Stimulated activated CD8-positive, alpha-beta memory T cell treated with anti-CD3 and anti-CD28 coated beads, Interleukin-2, amount 100 ng/mL, for 48 hours (primary cell): ENCODE data around the gene IDH3B.
A peak's percentile ranks its signal among the peaks of the same experiment; 100 is the strongest.

ENCODE experiments used
- DNase-seq, 2 donors: peaks; one replicate each; pipeline ENCODE4 v3.0.0-alpha.2; 2020; ENCODE audit warnings: low read depth in 2 of 2

Gene IDH3B

GRCh38 chr20:2657241-2657640, 6.8 kb downstream of the IDH3B start:
- no peak for DNase-seq

DNA sequence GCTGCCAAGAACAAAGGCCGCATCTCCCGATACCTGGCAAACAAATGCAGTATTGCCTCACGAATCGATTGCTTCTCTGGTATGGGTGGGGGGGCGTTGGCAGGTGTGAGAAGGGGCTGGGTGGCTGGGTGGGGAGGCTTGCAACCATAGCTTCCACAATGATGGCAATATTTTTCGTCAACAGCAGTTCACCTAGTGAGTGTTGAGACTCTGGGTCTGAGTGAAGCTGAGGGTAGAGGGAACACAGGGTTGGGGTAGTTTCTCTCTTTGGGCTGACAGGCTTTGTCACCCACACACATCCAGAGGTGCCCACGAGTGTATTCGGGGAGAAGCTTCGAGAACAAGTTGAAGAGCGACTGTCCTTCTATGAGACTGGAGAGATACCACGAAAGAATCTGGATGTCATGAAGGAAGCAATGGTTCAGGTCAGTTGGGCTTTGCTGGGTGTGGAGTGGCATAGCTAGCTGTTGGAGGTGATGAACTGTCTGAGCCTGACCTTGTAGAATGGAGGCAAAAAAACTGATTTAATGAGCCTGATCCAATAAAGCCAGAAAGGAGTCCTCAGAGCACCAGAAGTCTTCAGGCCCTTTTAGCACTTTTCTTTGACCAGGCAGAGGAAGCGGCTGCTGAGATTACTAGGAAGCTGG, 7.4 kb downstream of the IDH3B start:
- no peak for DNase-seq

- DNase-seq, result no peak
Measured at GRCh38 chr20:2655331-2656116, 8.5 kb downstream of the IDH3B start.

DNA sequence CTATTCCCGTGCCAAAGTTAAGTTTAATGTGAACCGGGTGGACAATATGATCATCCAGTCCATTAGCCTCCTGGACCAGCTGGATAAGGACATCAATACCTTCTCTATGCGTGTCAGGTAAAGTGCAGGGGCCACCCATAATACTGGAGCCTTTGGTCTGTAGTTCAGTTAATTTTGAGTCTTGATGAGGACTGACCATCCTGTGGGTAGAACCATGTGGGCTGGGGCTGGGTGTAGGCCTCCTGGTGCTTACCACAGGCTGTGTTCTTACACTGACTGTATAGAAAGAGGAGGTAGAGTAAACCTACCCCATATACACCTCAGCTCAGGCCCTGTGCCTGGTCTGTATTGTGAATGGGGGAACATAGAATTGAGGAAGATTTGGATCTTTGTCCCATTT, 9.2 kb downstream of the IDH3B start:
- no peak for DNase-seq

DNA sequence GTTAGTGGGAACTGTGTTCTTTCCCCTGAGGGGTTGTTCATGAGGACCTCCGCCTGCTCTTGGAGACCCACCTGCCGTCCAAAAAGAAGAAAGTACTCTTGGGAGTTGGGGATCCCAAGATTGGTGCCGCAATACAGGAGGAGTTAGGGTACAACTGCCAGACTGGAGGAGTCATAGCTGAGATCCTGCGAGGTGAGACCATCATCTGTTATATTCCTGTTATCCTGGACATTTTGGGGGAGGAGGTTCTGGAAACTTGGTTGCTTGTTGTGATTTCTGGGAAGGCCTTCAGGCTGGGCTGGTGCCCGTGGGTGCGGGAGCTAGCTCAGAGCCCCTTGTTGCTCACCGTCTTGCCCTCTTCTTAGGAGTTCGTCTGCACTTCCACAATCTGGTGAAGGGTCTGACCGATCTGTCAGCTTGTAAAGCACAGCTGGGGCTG, 9.6 kb downstream of the IDH3B start:
- no peak for DNase-seq

DNA sequence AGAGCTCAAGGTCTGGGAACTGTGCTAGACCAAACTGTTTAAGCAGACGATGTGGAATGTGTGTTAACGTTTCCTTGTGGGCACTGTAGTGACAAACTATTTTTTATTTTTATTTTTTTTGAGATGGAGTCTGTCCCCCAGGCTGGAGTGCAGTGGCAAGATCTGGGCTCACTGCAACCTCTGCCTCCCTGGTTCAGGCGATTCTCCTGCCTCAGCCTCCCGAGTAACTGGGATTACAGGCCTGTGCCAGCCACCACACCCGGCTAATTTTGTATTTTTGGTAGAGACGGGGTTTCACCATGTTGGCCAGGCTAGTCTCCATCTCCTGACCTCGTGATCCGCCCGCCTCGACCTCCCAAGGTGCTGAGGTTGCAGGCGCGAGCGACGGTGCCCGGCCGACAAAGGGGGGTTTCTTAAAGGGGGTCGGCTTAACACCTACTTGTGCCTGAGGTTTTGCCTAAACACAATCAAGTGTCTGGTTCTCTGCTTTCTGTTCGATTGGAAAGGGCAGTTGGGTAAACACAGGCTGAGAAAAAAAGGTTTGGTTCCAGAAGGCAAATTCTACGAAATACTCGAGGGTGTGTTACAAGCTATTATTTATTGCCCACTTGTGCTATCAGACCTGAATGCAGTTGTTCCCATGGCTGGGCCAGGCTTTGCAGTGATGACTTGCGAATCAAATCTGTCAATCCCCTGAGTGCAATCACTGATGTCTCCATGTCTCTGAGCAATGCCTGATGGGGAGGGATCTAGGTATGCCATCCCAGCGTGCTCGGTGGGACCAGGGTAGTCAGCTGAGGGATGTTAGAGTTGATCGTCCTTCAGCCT, 10.2 kb downstream of the IDH3B start:
- DNase-seq, result no peak

DNA sequence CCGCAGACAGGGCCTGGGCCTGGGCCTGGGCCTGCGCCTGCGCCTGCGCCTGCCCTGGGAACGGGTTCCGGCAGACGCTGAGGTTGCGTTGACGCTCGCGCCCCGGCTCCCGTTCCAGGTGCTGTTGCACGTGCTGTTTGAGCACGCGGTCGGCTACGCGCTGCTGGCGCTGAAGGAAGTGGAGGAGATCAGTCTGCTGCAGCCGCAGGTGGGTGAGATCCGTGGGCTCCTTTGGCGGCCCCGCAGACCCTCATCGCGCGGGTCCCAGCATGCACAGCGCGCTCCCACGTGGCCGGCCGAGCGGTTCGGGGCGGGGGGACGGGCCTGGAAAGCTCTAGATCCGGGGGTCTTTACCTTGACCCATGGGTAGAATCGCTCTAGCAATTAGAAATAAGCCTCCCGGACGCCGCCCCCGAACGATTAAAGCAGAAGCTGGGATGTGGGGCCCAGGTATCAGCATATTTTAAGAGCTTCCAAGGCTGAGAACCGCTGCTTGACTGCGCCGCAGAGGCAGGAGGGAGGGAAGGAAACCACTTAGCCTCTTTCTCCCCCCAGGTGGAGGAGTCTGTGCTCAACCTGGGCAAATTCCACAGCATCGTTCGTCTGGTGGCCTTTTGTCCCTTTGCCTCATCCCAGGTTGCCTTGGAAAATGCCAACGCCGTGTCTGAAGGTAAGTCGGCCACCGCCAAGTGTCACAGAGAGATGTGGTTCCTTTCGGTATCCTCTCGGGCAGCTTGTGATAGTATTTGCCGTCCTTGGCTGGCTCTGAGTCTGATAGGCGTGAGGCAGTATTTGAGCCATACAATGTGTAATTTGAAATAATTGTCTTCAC, 11.1 kb downstream of the IDH3B start:
- DNase-seq, result peak in 1 of 2 donors; percentile 30

GRCh38 chr20:2651772-2652723, 12.0 kb downstream of the IDH3B start, which contains the start of gene NOP56:
Gene NOP56, plus strand, starts transcription at chr20:2652632. Its CDS starts 29 bp downstream, at chr20:2652661.
- DNase-seq, result peak; percentile 89 to 94

- no peak for DNase-seq
Measured at GRCh38 chr20:2643708-2644107, 20.3 kb downstream of the IDH3B start.

DNA sequence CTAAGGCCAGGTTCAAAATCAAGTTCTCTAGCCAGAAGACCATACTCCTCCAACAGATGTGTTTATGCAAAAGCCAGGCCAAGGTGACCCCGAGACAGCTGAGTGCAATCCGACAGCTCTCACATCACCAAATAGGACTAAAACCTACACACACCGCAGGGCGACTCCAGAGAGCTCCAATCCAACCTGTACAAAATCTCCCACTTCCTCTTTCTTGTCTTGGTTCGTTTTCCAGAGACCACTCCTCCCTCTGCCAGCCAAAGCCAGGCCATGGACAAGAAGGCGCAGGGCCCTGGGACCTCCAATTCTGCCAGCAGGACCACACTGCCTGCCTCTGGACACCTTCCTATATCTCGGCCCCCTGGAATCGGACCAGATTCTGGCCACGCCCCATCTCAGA, 23.1 kb downstream of the IDH3B start:
- DNase-seq, result no peak

DNA sequence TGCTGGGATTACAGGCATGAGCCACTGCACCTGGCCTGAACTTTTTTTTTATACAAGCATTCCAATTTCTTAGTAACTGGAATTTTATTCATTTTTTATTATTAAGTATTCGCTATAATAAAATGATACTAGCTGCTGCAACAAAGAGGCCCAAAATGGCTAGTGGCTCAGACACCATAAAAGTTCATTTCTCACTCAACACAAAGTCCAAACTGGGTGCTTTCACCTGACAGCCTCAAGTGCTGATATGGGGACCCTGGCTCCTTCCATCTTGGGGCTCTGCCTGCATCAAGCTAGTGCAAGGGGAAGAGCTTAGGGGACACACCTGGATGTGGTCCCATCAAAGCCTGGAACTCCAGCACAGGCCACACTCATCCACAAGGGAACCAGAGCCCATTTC, 23.8 kb downstream of the IDH3B start:
- DNase-seq, result no peak

DNA sequence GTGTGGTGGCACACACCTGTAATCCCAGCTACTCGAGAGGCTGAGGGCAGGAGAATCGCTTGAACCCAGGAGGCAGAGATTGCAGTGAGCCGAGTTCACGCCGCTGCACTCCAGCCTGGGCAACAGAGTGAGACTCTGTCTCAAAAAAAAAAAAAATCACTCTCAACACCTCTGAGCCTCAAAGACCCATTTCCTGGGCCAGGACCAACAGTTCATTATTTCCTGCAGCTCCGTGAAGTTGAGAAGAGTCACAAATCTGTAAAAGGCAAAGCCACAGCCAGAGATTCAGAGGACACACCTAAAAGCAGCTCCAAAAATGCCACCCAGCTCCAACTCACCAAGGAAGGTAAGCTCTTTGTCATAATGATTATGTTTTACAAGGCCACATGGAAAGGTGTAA, 26.8 kb downstream of the IDH3B start:
- DNase-seq, result no peak

DNA sequence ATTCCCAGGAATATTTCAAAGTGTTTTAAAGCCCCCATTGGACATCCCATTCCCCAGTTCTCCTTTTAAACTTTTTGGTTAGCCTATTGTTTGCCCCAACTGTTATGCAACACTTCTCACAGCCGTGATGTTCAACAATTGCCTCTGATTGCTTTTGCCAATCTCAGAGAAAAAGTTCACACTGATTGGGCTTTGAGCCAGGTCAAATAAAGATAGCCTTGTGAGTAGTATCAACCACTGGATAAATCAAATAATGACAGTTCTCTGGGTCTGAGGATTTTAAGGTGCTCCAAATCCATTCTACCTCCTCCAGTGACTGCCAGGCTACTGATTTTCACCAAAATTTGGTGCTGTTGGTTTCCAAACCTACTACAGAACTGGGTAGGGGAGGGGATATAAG, 30.6 kb downstream of the IDH3B start:
- no peak for DNase-seq

DNA sequence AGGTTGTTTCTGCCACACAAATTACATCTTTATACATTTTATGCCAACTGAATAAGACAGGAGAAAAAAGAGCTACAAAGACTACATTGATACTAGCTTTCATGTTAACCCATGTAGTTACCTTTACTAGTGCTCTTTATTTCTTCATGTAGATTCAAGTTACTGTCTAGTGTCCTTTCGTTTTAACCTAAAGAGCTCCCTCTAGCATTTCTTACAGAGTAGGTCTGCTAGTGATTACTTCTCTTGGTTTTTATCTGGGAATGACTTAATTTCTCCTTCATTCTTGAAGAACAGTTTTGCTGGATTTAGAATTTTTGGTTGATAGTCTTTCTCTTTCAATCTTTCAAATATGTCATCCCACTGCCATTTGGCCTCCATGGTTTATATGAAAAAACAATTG, 32.8 kb downstream of the IDH3B start:
- DNase-seq, result no peak

GRCh38 chr20:2626853-2627541, 37.0 kb downstream of the IDH3B start:
- DNase-seq, result no peak

DNA sequence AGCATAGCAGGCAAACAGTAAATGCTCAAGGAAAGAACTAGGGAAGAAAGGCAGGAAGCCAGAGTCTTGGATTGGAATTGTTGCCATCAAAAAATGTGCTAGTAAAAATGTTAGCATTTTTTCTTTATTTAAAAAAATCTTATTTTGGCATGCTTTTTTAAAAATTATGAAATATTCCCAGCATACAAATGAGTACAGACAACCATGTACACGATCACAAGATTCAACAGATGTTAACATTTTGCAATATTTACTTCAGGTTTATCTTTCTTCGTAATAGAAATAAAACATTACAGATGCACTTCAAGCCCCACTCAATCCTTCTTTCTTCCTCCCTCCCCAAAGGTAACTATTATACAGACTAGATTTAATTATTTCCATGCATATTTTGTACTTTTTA, 39.0 kb downstream of the IDH3B start:
- no peak for DNase-seq

GRCh38 chr20:2624190-2624589, 39.8 kb downstream of the IDH3B start:
- no peak for DNase-seq

DNA sequence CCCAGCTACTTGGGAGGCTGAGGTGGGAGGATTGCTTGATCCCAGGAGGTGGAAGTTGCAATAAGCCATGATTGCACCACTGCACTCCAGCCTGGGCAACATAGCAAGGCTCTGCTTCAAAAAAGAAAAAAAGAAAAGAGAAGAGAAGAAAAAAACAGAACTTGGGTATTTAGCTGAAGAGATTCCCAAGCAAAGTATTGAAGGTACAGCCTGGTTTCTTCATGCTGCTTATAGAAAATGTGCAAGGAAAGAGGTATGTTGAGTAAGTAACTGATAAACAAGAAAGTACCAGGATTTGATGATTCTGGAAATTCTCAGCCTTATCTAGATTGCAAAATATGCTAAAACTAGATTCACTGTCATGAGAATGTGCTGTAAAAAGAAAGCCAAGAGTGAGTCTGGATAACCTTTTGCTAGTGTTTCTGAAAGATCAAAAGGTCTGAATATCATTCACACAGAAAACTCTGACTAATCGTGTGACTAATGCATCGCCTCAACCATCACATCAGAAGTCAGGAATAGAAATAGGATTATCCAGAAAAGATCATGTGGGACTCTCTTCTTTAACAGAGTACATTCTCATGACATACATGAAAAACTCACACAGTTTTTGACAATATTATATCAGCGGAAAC, 43.9 kb downstream of the IDH3B start:
- no peak for DNase-seq

DNA sequence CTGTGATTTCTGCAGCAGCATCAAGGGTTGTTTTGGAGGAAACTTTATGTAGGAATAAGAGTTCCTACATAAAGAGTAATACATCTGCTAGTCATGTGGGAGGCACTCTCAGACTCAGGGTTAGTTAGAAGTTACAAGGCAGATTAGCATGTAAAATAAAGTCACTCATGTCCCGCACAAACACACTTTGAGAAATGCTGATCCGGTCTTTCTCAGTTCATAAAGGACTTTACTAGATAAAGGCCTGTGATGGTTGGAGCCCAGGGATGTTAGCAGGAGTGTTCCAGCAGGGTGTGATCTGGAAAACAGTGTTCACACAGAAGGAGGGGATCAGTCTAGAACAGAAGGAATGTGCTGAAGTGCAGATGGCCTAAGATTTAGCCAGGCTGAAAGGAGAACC, 44.7 kb downstream of the IDH3B start:
- no peak for DNase-seq
